ENCODE data around the gene DPH1. TPM values are rescaled to one million over a fixed set of nuclear protein-coding genes. Genes with fewer than 3 reads are reported as not detected.

DPH1 gene
- total RNA-seq, 2 donors from 2014 or later = 31.1 to 48.3 TPM

- Histone ChIP-seq H3K4me1 (ENCODE audit: control insufficient read depth, insufficient read depth, low read length) (peaks cover 13% of the 10 kb centered on the region), H3K4me3 (ENCODE audit: low read length) (no peak overlapping the region), H3K27me3 (ENCODE audit: control insufficient read depth, insufficient read depth, low read length, poor library complexity, severe bottlenecking) (no peaks in the 10 kb centered on the region), H3K36me3 (ENCODE audit: control insufficient read depth, insufficient read depth, low read length) (peaks cover 46% of the 10 kb centered on the region), H3K27ac (ENCODE audit: low read depth, low read length) (no peak overlapping the region), H3K9me3 (ENCODE audit: control insufficient read depth, low read length) (no peaks in the 10 kb centered on the region), H3K9ac (ENCODE audit: extremely low read depth, low read length, poor library complexity, severe bottlenecking) (no peak overlapping the region)
- Mint-ChIP-seq H3K9me3 (no peaks in the 10 kb centered on the region), H3K27me3 (ENCODE audit: insufficient read depth) (no peaks in the 10 kb centered on the region), H3K27ac (peak overlapping the region; percentile 28), H3K36me3 (ENCODE audit: low read depth) (peaks cover 30% of the 10 kb centered on the region), H3K4me1 (peaks cover 33% of the 10 kb centered on the region), H3K4me3 (no peak overlapping the region)
- no peak for DNase-seq
- no peak for TF ChIP-seq CTCF (conservative IDR thresholded peaks at IDR 0.05)
- 83 to 94% methylated on average over 7 to 8 of the region's 8 CpGs for whole genome bisulfite sequencing, 2 experiments (ENCODE audit: insufficient coverage in 1 of 2, insufficient read length in 1 of 2)
Observed at GRCh38 chr17:2089021-2089422, 59.1 kb downstream of the DPH1 start.

DNA sequence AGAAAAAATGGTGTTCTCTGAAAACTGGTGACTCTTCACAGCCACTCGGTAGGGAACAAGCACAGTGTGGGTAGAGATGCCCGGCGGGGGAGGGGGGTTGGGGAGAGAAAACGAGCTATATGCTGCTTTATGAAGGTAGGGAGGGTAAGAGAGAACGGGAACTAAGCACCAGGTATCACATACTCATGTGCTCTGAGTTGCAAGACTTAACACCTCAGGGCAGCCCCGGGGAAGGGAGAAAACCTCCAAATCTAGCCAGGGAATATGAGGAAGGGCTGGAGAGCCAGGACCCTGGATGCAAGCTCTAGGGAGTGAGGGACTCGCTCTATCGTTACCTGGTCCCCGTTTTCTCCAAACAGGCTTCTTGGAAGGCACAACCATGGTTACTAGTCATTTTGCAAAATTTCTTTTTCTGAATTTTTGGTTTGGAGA is 60.3 kb downstream of the DPH1 start:
- DNase-seq = no peak
- H3K27ac ChIP-seq (ENCODE audit: low read depth, low read length) = no peak overlapping the region
- no peak overlapping the region for H3K4me3 Mint-ChIP-seq
- H3K36me3 ChIP-seq (ENCODE audit: control insufficient read depth, insufficient read depth, low read length) = peaks cover 42% of the 10 kb centered on the region
- H3K4me1 Mint-ChIP-seq = peaks cover 30% of the 10 kb centered on the region
- peak overlapping the region; percentile 76 for H3K27ac Mint-ChIP-seq
- no peak overlapping the region for H3K9ac ChIP-seq (ENCODE audit: extremely low read depth, low read length, poor library complexity, severe bottlenecking)
- H3K36me3 Mint-ChIP-seq (ENCODE audit: low read depth) = peaks cover 24% of the 10 kb centered on the region
- 82 to 83% methylated on average over 9 of the region's 9 CpGs for WGBS, 2 experiments (ENCODE audit: insufficient coverage in 1 of 2, insufficient read length in 1 of 2)
- H3K9me3 Mint-ChIP-seq = no peaks in the 10 kb centered on the region
- TF ChIP-seq CTCF (conservative IDR thresholded peaks at IDR 0.05) = no peak
- no peaks in the 10 kb centered on the region for H3K9me3 ChIP-seq (ENCODE audit: control insufficient read depth, low read length)
- no peak overlapping the region for H3K4me3 ChIP-seq (ENCODE audit: low read length)
- H3K27me3 ChIP-seq (ENCODE audit: control insufficient read depth, insufficient read depth, low read length, poor library complexity, severe bottlenecking) = no peaks in the 10 kb centered on the region
- no peaks in the 10 kb centered on the region for H3K27me3 Mint-ChIP-seq (ENCODE audit: insufficient read depth)
- H3K4me1 ChIP-seq (ENCODE audit: control insufficient read depth, insufficient read depth, low read length) = peaks cover 8% of the 10 kb centered on the region

DNA sequence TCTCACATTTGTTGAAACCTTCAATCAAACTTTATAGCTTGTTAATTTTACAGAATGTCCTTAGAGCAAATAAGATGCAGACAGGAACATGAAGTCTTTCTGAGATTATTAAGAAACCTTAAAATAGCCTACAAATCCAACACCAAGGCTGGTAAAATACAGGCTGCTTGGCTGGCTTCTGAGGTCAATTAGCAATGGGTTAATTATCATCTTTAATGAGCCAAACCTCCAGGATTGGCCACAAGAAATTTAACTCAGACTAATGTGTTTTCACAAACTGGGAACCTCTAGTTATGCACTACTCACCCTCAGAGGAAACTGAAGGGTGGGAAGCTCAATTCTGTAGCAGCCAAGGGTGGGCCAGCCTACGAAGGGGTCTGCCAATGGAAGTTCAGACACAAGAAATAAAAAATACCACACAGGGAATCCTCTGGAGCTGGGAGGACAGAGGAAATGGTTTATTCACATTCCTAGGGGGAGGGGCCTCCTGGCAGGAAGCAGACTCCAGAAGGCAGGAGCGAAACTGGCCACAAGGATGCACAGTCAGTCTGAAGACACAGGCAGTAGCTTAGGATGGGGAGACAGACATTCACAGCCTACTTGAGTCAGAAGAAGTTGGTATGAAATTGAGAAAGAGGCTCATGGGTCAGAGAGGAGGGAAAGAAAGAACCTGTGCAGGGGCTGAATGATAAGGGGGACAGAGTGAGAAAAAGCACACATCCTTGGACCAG is 61.0 kb downstream of the DPH1 start:
- no peak overlapping the region for H3K9ac ChIP-seq (ENCODE audit: extremely low read depth, low read length, poor library complexity, severe bottlenecking)
- H3K27me3 Mint-ChIP-seq (ENCODE audit: insufficient read depth) = no peaks in the 10 kb centered on the region
- peak overlapping the region; percentile 76 for H3K27ac Mint-ChIP-seq
- peaks cover 8% of the 10 kb centered on the region for H3K4me1 ChIP-seq (ENCODE audit: control insufficient read depth, insufficient read depth, low read length)
- H3K4me3 ChIP-seq (ENCODE audit: low read length) = no peak overlapping the region
- peaks cover 42% of the 10 kb centered on the region for H3K36me3 ChIP-seq (ENCODE audit: control insufficient read depth, insufficient read depth, low read length)
- TF ChIP-seq CTCF (conservative IDR thresholded peaks at IDR 0.05) = peak; percentile 59
- H3K27me3 ChIP-seq (ENCODE audit: control insufficient read depth, insufficient read depth, low read length, poor library complexity, severe bottlenecking) = no peaks in the 10 kb centered on the region
- 58 to 63% methylated on average over 1 to 2 of the region's 2 CpGs for WGBS, 2 experiments (ENCODE audit: insufficient coverage in 1 of 2, insufficient read length in 1 of 2)
- H3K4me1 Mint-ChIP-seq = peaks cover 35% of the 10 kb centered on the region
- peaks cover 24% of the 10 kb centered on the region for H3K36me3 Mint-ChIP-seq (ENCODE audit: low read depth)
- H3K27ac ChIP-seq (ENCODE audit: low read depth, low read length) = no peak overlapping the region
- H3K9me3 Mint-ChIP-seq = no peaks in the 10 kb centered on the region
- peak; percentile 87 for DNase-seq
- H3K9me3 ChIP-seq (ENCODE audit: control insufficient read depth, low read length) = no peaks in the 10 kb centered on the region
- H3K4me3 Mint-ChIP-seq = no peak overlapping the region

All from endodermal cell (in vitro differentiated cells).